HG03439 (cell line): ENCODE measurements around the gene CTRB2.
"Not testable (repeated sequence)": the region's sequence is repeated elsewhere in the genome, so short reads cannot be mapped to it uniquely, and the experiment has no call there.

Experiments used
- ATAC-seq: cut with Tn5 transposase; IDR thresholded peaks from one replicate; pipeline ENCODE4 v1.9.1; 2021; ENCODE audit warnings: mild to moderate bottlenecking, moderate library complexity; ENCODE audit not compliant: unreplicated experiment

Gene CTRB2

DNA sequence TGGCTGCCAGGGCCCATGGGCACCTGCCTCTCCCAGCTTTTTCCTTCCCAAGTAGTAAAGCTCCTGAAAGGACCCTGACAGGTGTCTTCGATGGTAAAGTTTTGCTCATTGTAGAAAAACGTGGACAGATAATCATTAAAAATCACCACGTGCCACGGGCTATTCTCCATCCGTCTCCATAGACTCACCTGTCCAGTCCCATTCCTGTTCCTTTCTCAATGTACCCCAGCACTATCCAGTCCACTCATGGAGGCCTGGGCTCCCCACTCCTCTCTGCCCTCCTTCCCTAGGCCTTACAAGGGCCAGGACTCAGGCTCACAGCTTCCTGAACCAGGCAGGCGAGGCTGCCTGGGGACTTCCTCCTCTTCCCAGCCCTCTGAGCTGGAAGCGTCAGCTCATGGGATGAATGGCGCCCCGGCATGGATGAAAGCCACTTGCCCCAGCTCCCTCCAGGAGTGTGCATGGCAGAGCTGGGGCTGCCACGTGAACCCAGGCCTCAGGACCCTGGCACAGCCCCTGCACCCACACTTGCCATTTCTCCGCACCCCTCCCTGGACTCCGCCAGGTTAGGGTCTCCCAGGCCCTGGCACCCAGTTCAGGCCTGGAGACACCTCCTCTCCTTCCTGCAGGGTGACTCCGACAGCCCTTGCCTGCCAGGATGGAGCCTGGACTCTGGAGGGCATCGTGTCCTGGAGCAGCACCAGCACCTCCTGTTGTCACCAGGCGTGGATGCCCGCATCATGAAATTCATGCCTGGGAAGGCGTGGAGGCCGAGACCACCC lies 20.6 kb upstream of the CTRB2 start:
- ATAC-seq, result no peak

DNA sequence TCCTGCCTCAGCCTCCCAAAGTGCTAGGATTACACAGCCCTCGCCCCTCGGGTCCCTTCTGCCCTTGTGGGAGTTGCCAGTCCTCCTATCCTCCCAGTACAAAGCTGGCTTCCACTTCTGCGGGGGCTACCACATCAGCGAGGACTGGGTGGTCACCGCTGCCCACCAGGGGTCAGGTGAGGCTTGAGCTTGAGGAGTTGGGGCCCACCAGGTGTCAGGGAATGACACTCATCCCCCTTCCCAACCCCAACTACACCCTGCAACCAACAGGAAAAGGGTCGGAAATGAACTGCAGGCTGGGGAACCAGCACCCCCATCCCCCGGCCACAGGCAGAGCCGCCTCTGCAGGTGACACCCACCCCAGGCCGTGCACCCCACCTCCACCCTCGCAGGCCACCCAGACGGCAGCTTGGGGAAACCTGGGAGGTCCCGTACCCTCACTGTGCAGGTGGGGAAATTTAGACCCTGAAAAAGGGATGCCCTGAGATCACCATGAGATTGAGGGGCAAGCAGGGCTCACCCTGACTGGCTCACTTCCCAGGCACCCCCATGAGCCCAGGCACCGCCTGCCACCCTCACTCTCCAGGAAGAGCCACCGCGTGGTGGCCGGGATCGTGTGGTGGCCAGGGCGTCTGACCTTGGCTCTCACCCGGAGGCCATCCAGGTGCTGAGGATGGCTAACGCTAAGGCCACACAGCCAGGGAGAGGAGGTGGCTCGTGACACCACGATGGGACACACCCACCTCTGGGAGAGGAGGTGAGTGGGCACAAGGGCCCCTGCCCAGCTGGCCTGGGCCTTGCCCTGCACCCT lies 19.8 kb upstream of the CTRB2 start:
- ATAC-seq, result no peak

- ATAC-seq, result no peak
Measured at GRCh38 chr16:75225678-75226515, 18.9 kb upstream of the CTRB2 start.

DNA sequence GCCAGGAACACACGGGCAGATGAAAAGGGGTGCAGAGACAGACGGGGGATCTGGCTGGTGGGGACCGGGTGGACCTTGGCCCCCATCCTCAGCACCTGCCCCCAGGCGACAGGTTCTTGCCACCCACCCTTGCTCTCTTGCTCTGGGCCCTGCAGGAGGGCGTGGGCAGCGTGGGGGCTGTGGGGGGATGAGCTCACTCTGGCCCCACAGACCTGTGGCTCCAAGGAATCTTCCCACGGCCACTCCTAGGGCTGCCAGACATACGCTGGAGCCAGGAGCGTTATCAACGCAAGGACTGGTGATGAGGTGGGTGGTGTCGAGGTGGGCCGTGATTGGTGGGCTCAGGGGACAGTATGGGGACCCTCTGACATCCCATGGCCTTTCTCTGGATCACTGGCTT lies 18.1 kb upstream of the CTRB2 start:
- no peak for ATAC-seq

- ATAC-seq, result no peak
Measured at GRCh38 chr16:75224306-75225082, 17.5 kb upstream of the CTRB2 start.

- ATAC-seq, result not testable (repeated sequence)
Measured at GRCh38 chr16:75223129-75223528, 16.2 kb upstream of the CTRB2 start.

GRCh38 chr16:75222271-75222783 lies 15.4 kb upstream of the CTRB2 start:
- no peak for ATAC-seq

- ATAC-seq, result peak; percentile 57
Measured at GRCh38 chr16:75219838-75220237, 12.9 kb upstream of the CTRB2 start.

DNA sequence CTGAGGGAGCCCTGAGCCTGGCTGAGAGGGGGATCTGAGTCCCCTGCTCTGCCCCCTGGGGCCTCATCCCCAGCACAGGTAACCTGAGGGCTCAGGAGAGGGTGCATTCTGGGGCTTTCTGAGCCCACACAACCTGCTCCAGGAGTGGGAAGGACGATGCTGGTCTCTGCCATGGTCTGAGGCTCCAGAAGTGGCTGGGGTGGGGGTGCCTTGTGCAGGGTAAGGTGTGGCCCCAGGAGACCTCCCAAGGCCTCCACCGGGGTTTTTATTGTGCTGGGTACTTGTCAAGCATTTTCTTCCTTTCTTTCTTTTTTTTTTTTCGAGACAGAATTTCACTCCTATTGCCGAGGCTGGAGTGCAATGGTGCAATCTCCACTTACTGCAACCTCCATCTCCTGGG lies 12.1 kb upstream of the CTRB2 start:
- ATAC-seq, result no peak

GRCh38 chr16:75218256-75219076 lies 11.5 kb upstream of the CTRB2 start, which contains the start of gene CTRB1:
CTRB1 (plus strand) TSS chr16:75218988; CDS start chr16:75219008, 20 bp downstream.
- ATAC-seq, result no peak

DNA sequence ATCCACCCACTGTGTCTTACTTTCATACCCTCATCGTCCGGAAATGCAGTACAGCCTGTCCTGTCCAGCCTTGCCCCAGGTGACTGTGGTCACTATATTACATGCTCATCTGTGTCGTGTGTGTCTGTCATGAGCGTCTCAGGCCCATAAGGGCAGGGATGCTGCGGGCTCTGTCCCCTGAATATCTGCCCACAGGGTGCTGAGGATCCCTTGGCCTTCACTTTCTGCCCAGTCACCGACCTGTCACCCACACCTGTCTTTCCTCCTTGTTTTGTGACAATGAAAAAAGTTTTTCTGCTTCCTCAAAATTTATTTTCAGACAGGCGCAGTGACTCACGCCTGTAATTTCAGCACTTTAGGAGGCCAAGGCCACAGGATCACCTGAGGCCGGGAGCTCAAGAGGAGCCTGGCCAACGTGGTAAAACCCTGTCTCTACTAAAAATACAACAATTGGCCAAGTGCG lies 10.5 kb upstream of the CTRB2 start:
- no peak for ATAC-seq

GRCh38 chr16:75216576-75216975 lies 9.6 kb upstream of the CTRB2 start:
- ATAC-seq, result no peak

DNA sequence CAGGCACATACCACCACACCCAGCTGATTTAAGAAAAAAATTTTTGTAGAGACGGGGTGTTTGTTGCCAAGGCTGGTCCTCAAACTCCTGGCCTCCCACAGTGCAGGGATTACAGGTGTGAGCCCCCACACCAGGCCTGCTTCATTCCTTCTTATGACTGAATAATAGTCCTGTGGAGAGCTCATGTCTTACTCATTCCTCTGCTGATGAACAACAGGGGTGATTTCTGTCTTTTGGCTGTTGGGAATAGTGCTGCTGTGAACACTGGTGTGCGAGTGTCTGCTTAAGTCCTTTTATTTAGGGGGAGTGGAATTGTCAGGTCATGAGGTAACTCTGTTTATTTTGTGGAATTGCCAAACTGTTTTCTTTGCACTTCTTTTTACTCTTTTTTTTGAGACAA lies 9.2 kb upstream of the CTRB2 start:
- ATAC-seq, result no peak

DNA sequence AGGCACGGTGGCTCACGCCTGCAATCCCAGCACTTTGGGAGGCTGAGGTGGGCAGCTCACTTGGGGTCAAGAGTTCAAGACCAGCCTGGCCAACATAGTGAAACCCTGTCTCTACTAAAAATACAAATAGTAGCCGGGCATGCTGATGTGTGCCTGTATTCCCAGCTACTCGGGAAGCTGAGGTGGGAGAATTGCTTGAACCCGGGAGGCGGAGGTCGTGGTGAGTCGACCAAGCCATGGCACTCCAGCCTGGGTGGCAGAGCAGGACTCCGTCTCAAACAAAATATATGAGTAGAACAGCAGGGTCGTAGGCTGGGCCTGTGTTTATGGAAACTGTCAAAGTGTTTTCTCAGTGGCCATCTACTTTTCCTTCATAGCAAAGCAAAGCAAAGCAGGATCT lies 4.3 kb upstream of the CTRB2 start:
- ATAC-seq, result not testable (repeated sequence)

DNA sequence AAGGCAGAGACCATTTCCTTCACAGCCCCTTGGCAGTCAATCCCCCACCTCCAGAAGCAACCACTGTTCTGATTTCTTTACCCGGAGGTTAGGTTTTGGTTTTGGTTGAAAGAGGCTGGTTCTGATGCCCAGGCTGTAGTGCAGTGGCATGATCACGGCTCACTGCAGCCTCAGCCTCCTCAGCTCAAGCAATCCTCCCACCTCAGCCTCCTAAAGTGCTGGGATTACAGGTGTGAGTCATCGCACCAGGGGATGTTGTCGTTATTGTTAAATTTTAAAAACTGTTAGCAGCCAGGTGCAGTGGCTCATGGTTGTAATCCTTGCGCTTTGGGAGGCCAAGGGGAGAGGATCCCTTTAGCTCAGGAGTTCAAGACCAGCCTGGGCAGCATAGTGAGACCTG lies 3.0 kb upstream of the CTRB2 start:
- ATAC-seq, result no peak

- ATAC-seq, result not testable (repeated sequence)
Measured at GRCh38 chr16:75209514-75209913, 2.6 kb upstream of the CTRB2 start.

GRCh38 chr16:75208861-75209505 lies 2.0 kb upstream of the CTRB2 start:
- no peak for ATAC-seq

GRCh38 chr16:75208242-75208825 lies 1.4 kb upstream of the CTRB2 start:
- no peak for ATAC-seq
